ENCODE measurements around the gene ABCC6.
"Not testable (repeated sequence)": the region's sequence is repeated elsewhere in the genome, so short reads cannot be mapped to it uniquely, and the experiment has no call there.

Gene ABCC6

DNA sequence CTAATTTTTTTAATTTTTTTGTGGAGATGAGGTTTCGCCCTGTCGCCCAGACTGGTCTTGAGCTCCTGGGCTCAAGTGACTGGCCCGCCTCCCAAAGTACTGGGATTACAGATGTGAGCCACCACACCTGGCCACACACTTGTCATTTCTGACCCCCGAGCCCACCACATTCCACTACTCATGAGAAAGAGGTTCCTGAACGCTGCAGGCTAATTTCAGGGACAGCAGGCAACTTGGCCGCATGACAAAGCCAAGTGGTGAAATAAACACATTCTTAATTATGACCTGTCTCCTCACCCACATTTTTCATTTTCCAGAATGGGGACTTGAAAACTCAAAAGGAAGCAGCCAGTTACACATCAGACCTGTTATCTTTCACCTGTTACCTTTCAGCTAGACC lies 114.5 kb downstream of the ABCC6 start:
- no peak for DNase-seq

GRCh38 chr16:16107839-16108238 lies 115.5 kb downstream of the ABCC6 start:
- no peak for DNase-seq

DNA sequence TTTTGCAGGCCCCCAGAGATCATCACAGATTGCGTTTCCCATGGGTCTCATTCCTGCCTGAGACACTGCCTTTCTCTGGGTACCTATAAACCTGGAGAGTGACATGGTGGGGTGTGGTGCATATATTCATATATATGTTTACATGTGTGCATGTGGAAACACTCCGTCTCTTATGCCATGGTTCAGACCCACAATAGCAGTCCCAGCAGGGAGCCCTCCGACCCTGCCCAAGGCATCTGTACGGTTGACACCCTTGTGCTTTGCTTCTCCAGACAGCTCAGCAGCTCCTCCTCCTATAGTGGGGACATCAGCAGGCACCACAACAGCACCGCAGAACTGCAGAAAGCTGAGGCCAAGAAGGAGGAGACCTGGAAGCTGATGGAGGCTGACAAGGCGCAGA lies 116.8 kb downstream of the ABCC6 start:
- DNase-seq = no peak

DNA sequence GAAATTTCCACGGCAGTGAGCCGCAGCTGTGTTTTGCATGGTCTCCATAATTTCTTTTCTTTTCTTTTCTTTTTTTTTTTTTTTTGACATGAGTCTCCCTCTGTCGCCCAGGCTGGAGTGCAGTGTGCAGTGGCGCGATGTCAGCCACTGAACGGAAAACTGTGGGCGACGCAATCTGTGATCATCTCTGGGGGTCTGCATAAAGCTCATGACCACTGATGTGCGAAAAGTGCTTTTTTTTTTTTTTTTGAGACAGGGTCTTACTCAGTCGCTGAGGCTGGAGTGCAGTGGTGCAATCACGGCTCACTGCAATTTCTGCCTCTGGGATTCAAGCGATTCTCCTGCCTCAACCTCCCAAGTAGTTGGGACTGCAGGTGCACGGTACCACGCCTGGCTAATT lies 117.6 kb downstream of the ABCC6 start:
- DNase-seq = no peak

GRCh38 chr16:16104804-16105141 lies 118.5 kb downstream of the ABCC6 start:
- not testable (repeated sequence) for DNase-seq

DNA sequence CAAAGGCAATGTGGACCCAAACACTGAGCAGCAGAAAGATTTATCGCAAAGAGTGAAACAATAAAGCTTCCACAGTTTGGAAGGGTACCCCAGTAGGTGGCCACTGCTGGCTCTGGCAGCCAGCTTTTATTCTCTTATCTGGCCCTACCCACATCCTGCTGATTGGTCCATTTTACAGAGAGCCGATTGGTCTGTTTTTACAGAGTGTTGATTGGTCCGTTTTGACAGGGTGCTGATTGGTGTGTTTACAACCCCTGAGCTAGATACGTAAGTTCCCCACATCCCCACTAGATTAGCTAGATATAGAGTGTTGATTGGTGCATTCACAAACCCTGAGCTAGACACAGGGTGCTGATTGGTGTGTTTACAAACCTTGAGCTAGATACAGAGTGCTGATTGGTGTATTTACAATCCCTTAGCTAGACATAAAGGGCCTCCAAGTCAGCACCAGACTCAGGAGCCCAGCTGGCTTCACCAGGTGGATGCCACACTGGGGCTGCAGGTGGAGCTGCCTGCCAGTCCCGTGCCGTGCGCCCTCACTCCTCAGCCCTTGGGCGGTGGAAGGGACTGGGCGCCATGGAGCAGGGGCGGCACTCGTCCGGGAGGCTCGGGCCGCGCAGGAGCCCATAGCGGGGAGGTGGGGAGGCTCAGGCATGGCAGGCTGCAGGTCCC lies 119.0 kb downstream of the ABCC6 start:
- not testable (repeated sequence) for DNase-seq

DNA sequence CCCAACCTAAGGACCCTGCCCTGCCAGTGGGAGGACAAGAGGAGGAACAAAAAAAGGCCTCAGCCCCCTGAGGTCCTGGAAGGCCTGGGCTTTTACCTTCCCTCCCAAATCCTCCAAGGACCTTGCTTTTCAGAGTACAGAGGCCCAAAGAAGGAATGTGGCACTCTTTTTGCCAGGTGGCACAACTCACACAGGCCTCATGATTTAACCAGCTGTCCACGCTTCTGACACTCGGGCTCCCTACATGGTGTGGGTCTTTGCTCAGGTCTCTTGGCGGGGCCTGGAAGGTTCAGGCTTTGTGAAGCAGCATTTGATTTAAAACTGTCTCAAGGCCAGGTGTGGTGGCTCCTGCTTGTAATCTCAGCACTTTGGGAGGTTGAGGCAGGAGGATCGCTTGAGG lies 120.6 kb downstream of the ABCC6 start:
- no peak for DNase-seq

DNA sequence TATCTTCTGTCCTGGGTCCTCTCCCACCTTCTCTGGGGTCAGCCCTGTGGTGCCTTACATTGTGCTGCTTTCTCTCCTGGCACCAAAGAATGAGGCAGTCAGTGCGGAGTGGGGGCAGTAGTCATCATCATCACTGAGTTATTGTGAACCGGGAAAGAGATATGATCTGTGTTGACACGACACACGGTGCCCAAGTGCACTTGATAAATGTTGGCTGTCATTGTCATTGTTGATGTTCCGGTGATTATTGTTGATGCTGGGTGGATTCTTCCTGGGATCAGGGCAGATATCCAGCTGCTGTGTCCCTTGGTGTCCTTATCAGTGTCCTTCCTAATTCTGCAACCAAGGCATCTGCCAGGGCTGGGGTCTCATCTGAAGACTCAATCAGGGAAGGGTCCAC lies 121.7 kb downstream of the ABCC6 start:
- no peak for DNase-seq

DNA sequence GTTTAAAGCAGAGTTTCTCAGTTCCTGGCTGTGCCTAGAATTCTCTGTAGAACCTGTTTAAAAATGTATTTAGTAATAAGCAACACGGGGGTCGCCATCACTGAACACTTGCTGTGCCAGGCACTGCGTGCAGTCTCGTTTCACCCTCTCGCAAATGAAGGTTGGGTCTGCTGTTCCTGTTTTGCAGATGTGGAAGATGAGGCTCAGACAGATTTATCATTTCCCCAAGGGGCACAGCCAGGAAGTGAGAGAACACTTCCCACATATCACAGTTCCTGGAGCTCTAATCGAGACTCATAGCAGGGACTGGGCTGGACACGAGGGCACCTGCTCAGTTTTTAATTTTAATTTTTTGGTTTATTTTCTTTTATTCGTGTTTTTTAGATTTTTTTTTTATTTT lies 122.7 kb downstream of the ABCC6 start:
- no peak for DNase-seq

- DNase-seq = no peak
Observed at GRCh38 chr16:16099320-16099719, 124.0 kb downstream of the ABCC6 start.
